Body of pancreas (tissue), 4 donors: ENCODE measurements around the gene MEPE.

Experiments
- CTCF ChIP-seq, 7 experiments: fragments of 450-650 bp in 4 of 7; fragments of 200-600 bp in 3 of 7; sonication (generic) in 3 of 7; IDR thresholded peaks; one replicate each; pipeline ENCODE4 v1.5.1; 2016 to 2019; ENCODE audit warnings: antibody characterized with exemption in 7 of 7
- POLR2A ChIP-seq, 3 donors: fragments of 450-650 bp; IDR thresholded peaks; one replicate each; pipeline ENCODE4 v1.6.1; 2016; ENCODE audit warnings: antibody characterized with exemption in 3 of 3, mild to moderate bottlenecking in 2 of 3

DNA sequence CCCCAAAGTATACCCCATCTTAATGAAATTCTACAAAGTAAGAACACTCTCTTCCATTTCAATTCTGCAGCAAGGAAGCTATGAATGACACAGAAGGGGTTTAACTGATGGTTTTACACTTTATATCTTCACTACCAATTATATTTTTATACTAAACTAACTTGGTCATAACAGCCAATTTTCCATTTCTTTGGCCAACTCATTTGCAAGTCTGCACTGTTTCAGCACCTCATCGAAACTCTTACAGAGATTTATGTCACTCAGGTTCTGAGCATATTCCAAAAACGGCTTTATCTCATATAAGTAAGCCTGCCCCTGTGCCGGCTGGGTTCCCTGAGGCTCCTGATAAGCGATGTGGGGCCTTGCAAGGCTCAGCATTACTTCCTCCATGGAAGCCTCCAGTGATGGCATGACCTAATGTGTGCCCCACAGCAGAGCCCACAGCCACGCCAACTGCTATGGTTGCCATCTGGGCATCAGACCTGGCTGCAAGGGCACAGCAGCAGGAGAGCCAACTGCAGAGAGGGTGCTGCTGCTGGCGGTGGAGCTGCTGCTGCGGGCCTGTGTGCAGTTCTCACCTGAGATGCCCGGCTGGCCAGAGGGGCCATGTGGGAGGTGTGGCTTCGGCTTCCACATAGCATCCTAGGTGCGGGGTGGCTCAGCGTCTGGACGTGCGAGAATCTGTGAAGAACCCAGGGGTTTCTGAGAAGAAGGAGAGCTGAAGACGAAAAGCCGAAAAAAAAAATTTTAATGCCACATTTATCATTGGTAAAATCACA lies 46.8 kb upstream of the MEPE start:
- TF ChIP-seq CTCF (IDR thresholded peaks at IDR 0.05) = no peak
- no peak for TF ChIP-seq POLR2A (IDR thresholded peaks at IDR 0.05)
